ENCODE results near the gene FAM222B.

Gene FAM222B

GRCh38 chr17:28861393-28862203 lies 19.0 kb upstream of the FAM222B start:
- H3K79me2 ChIP-seq (ENCODE audit: control insufficient read depth, low read length): no peaks in the 10 kb centered on the region
- H4K20me1 ChIP-seq (ENCODE audit: control insufficient read depth, insufficient read depth, low read depth, low read length): no peaks in the 10 kb centered on the region
- no peaks in the 10 kb centered on the region for H3K9me3 ChIP-seq (ENCODE audit: control insufficient read depth, insufficient read depth, low read length)
- TF ChIP-seq CTCF (IDR thresholded peaks at IDR 0.05; ENCODE audit: low read depth, low read length, poor library complexity, severe bottlenecking) (no peak), EZH2phosphoT487 (IDR thresholded peaks at IDR 0.05; ENCODE audit: borderline replicate concordance, low read length) (no peak)
- H3K27me3 ChIP-seq (ENCODE audit: control insufficient read depth, low read length): no peaks in the 10 kb centered on the region
- no peak overlapping the region for H3K4me2 ChIP-seq (ENCODE audit: low read length)
- H3K4me1 ChIP-seq (ENCODE audit: control insufficient read depth, low read length): peaks cover 17% of the 10 kb centered on the region
- H3K36me3 ChIP-seq (ENCODE audit: control insufficient read depth, low read length): peaks cover 27% of the 10 kb centered on the region
- no peaks in the 10 kb centered on the region for H3F3A ChIP-seq (ENCODE audit: control insufficient read depth, insufficient read depth)
- no peak overlapping the region for H3K27ac ChIP-seq (ENCODE audit: low read depth, low read length)
- no peaks in the 10 kb centered on the region for H3K9me2 ChIP-seq (replicated peaks; ENCODE audit: control insufficient read depth, low read length)
- no peak overlapping the region for H3K4me3 ChIP-seq (ENCODE audit: low read length)

- Histone ChIP-seq H3K27me3 (ENCODE audit: control insufficient read depth, low read length) (no peaks in the 10 kb centered on the region), H4K20me1 (ENCODE audit: control insufficient read depth, insufficient read depth, low read depth, low read length) (no peaks in the 10 kb centered on the region), H3K9me3 (ENCODE audit: control insufficient read depth, insufficient read depth, low read length) (no peaks in the 10 kb centered on the region), H3F3A (ENCODE audit: control insufficient read depth, insufficient read depth) (no peaks in the 10 kb centered on the region), H3K27ac (ENCODE audit: low read depth, low read length) (no peak overlapping the region), H3K4me2 (ENCODE audit: low read length) (no peak overlapping the region), H3K9me2 (replicated peaks; ENCODE audit: control insufficient read depth, low read length) (no peaks in the 10 kb centered on the region), H3K4me3 (ENCODE audit: low read length) (no peak overlapping the region), H3K4me1 (ENCODE audit: control insufficient read depth, low read length) (peaks cover 14% of the 10 kb centered on the region), H3K36me3 (ENCODE audit: control insufficient read depth, low read length) (peaks cover 31% of the 10 kb centered on the region), H3K79me2 (ENCODE audit: control insufficient read depth, low read length) (peaks cover 10% of the 10 kb centered on the region)
- no peak for TF ChIP-seq CTCF (IDR thresholded peaks at IDR 0.05; ENCODE audit: low read depth, low read length, poor library complexity, severe bottlenecking)
- TF ChIP-seq EZH2phosphoT487 (IDR thresholded peaks at IDR 0.05; ENCODE audit: borderline replicate concordance, low read length): no peak
Observed at GRCh38 chr17:28860363-28860808, 17.8 kb upstream of the FAM222B start.

GRCh38 chr17:28858801-28859355 lies 16.3 kb upstream of the FAM222B start:
- H3K9me3 ChIP-seq (ENCODE audit: control insufficient read depth, insufficient read depth, low read length): no peaks in the 10 kb centered on the region
- H3K9me2 ChIP-seq (replicated peaks; ENCODE audit: control insufficient read depth, low read length): no peaks in the 10 kb centered on the region
- no peak overlapping the region for H3K4me3 ChIP-seq (ENCODE audit: low read length)
- peaks cover 35% of the 10 kb centered on the region for H3K36me3 ChIP-seq (ENCODE audit: control insufficient read depth, low read length)
- peaks cover 14% of the 10 kb centered on the region for H3K4me1 ChIP-seq (ENCODE audit: control insufficient read depth, low read length)
- peaks cover 24% of the 10 kb centered on the region for H3K79me2 ChIP-seq (ENCODE audit: control insufficient read depth, low read length)
- TF ChIP-seq EZH2phosphoT487 (IDR thresholded peaks at IDR 0.05; ENCODE audit: borderline replicate concordance, low read length) (no peak), CTCF (IDR thresholded peaks at IDR 0.05; ENCODE audit: low read depth, low read length, poor library complexity, severe bottlenecking) (no peak)
- H3K4me2 ChIP-seq (ENCODE audit: low read length): no peak overlapping the region
- no peak overlapping the region for H3K27ac ChIP-seq (ENCODE audit: low read depth, low read length)
- no peaks in the 10 kb centered on the region for H3K27me3 ChIP-seq (ENCODE audit: control insufficient read depth, low read length)
- H4K20me1 ChIP-seq (ENCODE audit: control insufficient read depth, insufficient read depth, low read depth, low read length): no peaks in the 10 kb centered on the region
- H3F3A ChIP-seq (ENCODE audit: control insufficient read depth, insufficient read depth): no peaks in the 10 kb centered on the region

All from DOHH2 (cell line).